ENCODE results near the gene TMX3.

The TMX3 gene

DNA sequence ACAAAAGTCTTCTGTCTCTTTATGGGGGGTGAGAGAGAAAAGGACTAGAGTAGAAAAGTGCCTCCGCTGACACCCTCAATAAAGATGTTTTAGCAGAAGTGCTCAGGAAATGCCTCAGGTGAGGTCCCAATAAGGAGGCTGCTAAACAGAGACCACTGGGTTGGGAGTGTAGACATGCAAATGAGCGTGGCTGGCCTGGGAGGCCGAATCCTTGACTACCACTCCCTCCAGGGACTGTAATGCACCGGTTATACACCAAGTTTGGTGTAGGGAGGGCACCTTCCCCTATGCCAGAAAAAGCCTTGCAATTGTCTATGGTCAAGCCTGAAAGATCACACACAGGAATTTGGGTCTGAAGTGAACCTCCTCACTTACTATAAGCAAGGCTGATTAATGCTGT lies 1.8 kb downstream of the TMX3 start:
- no peak for DNase-seq (ENCODE audit: low read depth)

DNA sequence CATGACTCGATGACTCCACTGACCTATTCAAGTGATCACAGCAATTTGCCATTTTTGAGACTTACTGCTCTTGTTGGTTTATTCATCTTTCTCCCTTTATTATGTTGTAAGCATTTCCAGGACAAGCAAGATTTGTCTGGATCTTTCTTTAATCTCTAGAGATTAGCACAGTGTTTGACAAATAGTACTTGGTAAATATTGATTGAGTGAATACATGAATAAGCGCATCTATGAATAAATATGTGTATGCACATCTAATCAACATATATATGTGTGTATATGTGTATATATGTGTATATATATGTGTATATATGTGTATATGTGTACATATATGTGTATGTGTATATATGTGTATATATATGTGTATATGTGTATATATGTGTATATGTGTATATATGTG lies 7.3 kb downstream of the TMX3 start:
- no peak for DNase-seq (ENCODE audit: low read depth)

DNA sequence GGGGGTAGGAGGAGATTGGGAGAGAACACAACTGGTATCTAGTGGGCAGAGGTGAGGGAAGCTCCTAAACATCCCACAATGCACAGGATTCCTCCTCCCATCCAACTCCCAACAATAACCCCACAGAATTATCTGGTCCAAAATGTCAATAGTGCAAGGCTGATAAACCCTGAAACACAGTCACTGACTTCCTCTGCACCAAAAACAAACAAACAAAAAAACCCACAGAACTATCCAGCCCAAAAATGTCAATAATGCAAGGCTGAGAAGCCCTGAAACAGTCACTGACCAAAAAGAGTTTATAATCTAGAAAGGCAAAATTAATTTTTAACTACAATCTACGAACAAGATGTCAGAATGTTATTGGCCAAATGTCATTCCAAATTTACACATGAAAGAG lies 9.8 kb downstream of the TMX3 start:
- DNase-seq (ENCODE audit: low read depth): no peak

DNA sequence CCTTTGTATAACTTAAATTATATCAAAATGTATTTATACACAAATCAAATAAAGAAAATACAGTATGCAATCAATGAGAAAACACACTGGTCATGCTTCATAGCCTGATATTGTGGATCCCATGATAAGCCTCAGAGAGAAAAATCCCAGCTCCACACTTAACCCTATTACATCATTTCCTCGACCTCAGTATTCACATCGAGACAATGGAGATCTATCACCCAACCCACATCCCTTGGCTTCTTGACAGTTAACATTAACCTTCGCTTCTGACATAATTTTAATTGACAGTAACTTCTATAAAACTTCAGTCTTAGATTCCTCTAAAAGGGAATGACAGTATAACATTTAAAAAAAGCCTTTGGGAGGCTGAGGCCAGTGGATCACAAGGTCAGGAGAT lies 11.6 kb downstream of the TMX3 start:
- no peak for DNase-seq (ENCODE audit: low read depth)

DNA sequence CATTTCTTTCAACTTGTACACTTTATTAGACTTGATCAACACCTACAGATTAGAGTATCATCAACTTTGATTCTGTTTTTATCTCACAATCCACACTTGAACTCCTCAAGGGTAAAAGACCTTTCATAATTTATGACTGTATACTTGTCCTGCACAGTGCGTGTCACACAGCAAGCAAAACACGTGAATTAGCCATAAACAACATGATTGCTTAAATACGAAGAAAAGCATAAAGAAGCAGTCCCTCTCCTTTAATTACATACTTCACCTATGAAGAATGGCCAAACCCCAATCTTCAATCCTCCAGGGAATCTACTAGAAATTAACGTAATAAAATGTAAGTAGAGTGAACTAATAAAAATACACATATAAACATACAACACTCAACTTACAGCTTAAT lies 13.6 kb downstream of the TMX3 start:
- DNase-seq (ENCODE audit: low read depth): no peak

DNA sequence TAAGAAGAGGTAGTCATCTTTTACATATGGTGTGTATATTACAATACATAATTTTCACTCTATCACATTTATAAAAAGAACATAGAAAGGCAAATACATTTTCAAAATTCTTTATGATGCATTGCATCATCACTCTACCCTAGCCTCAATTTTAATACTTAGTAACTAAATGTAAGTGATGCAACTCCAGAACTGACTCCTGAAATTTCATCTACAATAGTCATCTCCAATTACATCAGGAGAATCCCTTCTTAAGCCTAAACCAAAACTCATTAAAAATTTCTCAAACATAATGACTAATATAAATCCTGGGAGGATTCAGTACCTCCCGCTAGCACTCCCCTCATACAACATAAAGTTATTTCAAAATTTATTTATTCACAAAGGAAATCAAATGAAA lies 15.9 kb downstream of the TMX3 start:
- no peak for DNase-seq (ENCODE audit: low read depth)

DNA sequence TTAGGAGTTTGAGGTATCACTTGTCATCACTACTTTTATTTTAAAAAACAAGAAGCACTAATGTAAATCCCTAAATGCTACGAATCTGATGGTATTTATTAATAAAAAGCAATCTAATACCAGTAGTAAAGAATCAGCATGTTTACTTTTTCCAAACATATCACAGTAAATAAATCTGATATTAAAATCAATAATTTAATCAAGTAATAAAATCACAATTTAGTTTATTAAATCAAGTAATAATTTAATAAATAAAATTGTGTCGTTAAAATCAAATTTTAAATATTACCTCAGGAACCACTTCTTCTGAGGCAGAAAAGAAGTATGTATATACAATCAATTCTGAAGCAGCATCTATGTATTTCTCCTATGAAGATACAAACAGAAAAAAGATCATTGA lies 18.0 kb downstream of the TMX3 start:
- no peak for DNase-seq (ENCODE audit: low read depth)

DNA sequence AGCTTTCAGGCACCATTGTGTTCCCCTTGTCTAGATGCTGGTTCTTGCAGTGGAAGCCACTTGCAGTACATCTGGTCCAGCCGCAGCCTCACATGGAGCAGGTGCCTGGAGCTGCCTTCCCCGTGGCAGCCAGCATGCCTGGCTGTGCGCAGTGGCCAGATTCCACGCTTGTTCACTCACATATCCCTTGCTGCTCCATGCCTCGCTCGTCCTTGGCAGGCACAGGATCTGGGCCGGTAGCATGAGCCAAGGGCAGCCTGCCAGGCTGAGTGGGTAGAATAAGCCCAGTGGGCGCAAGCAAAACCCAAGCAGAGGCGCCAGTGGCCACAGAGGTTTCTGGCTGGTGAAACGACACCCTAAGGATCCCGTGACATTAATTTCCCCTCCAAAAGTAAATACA lies 20.6 kb downstream of the TMX3 start:
- no peak for DNase-seq (ENCODE audit: low read depth)

DNA sequence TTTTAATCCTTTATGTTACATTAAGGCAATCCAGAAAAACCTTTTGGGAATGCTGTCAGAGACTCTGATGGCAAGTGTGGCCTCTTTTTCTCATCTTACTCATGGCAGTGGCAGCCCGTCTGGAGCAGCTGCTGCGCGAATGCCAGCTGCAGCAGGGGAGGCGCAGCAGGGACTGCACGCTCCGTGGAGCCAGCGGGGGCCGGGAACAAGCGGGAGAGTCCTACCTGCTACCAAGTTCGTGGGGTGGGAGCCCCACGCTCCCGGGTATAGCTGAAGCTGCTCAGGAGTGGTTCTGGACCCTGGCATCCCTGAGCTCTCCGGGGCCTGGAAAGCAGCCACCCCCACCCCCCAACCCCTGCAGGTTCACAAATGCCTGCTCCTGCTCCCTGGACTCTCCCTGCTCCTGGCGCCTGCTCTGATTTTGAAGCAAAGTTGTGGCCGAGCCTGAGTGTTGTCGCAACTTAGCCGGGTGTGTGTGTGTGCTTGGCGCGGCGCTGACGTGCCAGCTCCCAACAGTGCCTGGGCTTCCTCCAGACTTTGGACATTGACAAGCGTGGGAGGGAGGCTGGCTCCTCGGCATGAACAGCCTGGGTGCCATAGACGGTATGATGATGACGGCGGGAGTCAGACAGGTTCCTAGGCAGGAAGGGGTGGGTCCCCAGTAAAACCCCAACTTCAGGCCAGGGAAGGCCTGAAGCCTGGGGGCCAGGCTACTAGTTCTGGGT lies 21.7 kb downstream of the TMX3 start:
- DNase-seq (ENCODE audit: low read depth): no peak

DNA sequence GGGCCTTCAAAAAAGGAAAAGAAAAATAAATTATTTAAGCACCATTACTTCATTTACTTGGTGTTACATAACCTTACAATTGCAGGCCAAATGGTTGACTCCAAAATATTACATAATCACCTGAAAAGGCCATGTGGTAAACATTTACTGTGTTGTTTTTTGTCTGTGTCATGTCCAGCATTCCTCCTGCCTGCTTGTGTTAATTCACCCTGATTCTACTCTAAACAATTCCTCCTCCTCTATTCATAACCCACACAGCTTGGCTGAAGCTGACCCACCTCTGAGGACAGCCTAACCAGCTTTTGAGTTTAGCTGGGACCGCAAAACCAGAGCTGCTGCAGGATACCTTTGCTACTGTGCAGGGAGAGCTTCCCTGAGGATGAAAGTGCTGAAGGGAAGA lies 35.4 kb downstream of the TMX3 start:
- no peak for DNase-seq (ENCODE audit: low read depth)

DNA sequence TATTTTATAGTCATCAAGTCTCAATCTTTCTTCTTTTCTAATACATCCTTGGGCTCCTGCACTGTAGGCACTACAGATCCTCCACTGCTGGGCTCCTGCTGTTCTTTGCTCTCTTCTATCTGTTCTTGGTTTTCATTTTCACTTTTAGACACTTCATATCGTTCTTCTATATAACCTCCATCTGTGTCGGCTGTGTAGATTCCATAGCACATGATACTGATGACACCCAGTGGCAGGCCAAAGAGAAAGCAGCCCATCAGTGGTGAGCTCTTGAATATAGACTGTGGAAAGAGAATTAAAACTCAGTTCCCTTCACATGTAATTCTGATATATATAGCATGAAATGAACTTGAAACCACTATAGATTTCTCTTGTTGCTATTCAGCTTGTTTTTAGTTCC lies 38.0 kb downstream of the TMX3 start:
- DNase-seq (ENCODE audit: low read depth): no peak

DNA sequence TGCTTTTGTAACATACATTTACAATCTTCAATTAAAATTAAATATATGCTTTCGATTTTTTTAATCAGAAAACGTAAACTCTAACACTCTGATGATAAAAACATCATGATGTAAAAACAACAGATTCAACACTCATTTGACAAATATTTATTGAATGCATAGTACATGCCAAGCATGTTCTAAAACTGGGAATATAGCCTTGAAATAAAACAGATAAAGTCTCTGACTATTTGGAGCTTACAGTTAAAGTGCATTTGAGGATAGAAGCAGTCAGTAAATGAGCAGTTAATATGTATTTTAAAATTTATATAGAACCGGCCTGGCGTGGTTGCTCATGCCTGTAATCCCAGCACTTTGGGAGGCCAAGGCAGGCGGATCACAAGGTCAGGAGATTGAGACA lies 47.8 kb downstream of the TMX3 start:
- no peak for DNase-seq (ENCODE audit: low read depth)

DNA sequence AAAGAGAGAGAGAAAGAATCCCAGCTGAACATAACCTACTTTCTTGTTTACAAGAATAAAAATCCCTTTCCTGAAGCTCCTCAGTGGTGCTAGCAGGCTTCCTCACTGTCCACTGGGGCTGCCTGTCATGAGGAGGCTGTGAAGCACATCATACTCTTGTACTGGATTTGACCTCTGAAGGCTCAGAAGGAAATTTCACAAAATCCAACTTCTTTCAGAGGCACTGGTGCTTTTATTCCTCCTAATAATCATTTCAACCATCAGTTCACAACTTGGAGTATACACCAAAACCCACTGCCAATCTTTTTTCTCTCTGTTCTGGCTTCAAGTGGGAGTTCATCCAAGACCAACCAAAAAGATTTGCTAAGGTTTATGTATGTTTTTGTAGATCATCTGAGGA lies 48.5 kb downstream of the TMX3 start:
- DNase-seq (ENCODE audit: low read depth): no peak

DNA sequence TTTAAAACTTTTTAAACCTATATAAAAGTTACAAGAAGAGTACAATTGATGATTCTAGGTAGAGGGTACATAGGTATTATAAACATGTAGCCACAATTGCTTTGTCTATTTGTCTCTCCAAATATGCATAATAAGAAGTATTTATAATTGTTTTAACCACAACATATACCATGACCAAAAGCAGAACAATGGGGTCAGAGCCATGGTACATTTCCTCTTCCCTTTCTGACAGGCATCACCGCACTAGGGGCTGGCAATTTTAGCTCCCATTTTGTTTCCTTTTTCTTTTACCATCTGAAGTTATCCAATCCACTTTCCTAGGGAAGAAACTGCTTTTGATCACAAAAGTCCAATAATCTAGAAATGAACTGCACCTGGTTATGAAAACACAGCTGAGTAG lies 49.3 kb downstream of the TMX3 start:
- no peak for DNase-seq (ENCODE audit: low read depth)

DNA sequence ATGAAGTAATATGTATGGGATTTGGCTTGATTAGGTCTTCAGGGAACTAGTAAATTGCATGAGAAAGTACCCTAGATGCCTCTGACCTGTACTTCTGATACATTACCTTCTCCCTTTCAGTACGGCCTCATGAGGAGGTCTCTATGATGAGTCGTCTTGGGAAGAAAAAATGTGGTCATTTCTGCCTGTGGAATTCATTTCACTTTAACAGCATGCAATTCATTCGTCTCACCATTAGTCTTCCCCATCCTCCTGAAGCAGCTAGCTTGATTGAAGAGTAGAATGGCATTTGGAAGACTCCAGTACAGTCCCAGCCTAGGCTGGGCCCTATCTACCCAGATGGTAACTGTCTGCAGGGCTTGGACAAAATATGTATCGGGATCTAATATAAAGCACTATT lies 52.2 kb downstream of the TMX3 start:
- no peak for DNase-seq (ENCODE audit: low read depth)

DNA sequence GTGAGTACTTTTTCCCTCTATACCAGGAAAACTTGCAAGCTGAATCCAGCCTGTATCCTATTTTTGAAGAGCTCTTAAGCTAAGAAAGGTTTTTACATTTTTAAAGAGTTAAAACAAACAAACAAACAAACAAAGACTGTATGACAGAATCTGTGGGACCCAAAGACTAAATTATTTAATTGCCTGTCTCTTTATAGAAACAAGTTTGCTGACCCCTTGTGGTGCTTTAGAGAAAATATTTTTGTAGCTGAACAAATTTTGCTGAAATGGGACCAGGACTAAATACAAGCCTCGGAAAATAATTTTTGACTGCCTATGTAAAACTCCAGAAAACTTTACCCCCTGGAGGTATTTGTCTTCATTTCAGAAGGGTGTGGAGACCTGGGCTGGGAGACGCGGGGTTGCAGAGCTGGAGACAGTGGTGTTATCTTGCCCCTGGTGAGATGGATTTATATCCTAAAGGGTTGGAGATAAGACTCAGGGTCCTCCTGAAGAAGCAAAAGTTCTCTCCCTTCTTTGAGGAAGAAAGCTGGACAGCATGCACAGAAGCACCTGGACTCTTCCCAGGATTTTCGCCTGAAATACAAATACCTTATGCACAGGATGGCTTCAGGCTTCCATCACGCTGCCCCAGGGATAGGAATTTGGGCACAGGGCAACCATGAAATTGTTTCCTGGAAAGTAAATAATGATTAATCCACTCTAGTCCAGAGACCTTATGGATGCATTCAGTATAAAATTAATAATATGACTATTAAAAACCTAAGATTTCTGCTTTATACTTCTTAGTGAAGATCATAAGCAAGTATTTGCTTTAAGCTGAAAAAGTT lies 54.3 kb downstream of the TMX3 start:
- DNase-seq (ENCODE audit: low read depth): no peak

DNA sequence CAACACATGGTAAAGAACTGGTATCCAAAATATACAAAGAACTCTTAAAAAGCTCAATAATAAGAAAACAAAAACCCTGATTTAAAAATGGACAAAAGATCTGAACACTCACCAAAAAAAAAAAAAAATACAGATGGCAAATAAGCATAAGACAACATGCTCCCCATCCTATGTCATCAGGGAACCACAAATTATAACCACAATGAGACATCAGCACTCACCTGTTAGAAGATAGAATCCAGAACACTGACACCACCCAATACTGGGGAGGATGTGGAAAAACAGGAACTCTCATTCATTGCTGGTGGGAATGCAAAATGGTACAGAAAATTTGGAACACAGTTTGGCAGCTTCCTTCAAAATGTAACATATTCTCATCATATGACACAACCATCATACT lies 66.7 kb downstream of the TMX3 start:
- DNase-seq (ENCODE audit: low read depth): no peak

DNA sequence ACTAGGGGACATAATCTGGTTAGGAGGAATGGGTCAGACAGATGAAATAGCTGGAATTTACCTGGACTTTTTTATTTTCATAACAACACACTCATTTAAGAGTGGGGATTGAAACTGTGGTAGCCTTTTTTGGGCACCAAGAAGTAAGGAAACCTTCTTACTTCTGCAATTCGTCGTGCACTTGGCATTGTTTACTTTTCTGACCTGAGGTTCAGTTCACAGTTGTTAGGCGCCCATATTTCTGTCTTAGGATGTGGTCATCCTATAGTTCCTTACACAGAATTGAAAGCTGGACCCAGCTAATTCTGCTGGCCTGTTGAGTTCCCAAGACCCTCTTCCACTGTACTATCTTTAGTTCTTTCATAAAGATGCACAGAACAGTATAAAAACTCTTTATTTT lies 72.9 kb downstream of the TMX3 start:
- no peak for DNase-seq (ENCODE audit: low read depth)

DNA sequence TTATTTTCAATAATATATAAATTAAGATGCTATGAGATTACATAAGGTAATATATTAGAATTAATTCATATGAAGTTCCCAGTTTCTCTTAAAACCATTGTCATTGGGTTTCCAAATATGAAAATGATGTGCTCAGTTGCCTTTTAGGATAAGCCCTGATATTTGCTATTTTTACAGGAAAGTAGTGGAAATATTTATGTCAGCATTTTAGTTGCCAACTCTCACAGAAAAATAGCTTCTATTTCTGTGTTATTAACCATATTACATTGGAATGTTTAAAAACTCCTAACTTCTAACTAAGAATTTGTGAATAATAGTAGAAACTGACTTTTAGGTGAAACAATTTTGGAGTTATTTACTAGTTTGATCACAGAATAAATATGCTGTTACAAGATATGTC lies 74.0 kb downstream of the TMX3 start:
- DNase-seq (ENCODE audit: low read depth): no peak

DNA sequence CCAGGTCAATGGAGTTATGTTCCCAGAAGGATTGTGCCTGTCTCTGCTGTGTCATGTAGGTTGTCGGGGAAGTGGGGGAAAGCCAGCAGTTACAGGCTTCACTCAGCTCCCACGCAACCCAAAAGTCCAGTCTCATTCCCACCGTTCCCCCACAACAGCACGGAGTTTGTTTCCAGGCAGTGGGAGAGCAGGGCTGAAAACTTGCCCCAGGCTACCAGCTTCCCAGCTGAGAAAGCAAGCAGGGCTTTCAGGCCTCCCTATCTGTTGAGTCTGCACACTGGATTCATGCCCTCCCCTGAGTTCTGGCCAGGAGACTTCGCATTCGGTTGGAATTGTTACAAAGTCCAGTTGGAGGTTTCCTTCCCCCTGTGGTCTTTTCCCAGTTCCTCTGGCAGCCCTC lies 76.3 kb downstream of the TMX3 start:
- no peak for DNase-seq (ENCODE audit: low read depth)

DNA sequence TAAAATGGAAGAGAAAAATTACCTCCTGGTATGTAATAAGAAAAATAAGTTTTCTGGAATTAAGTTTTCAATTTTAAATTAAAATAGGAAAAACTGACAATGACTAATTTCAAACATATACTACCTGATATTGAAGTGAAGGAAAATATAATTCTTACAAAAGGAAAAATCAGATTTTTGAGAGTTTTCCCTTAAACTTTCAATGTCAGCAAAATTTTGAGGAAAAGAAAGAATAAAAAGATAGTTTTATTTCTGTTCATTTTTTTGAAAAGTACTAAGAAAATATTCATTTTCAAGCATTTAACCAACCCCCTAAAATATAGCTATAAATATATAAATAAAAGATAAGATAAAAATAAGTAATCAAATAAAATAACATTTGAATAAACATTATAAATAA lies 87.1 kb downstream of the TMX3 start:
- no peak for DNase-seq (ENCODE audit: low read depth)

Data from stimulated activated CD8-positive, alpha-beta memory T cell treated with anti-CD3 and anti-CD28 coated beads, Interleukin-12 subunit alpha, Interleukin-12 subunit beta, amount 100 ng/mL, for 4 hours (primary cell).